Activated naive CD4-positive, alpha-beta T cell treated with Interleukin-2 at 50 U/mL for 16 hours (primary cell): ENCODE results near the gene LCN15.
"Not testable (repeated sequence)": the region's sequence is repeated elsewhere in the genome, so short reads cannot be mapped to it uniquely, and the experiment has no call there.

Experiments
- DNase-seq: peaks from one replicate; pipeline ENCODE4 v3.0.0-alpha.2; 2020

The LCN15 gene

DNA sequence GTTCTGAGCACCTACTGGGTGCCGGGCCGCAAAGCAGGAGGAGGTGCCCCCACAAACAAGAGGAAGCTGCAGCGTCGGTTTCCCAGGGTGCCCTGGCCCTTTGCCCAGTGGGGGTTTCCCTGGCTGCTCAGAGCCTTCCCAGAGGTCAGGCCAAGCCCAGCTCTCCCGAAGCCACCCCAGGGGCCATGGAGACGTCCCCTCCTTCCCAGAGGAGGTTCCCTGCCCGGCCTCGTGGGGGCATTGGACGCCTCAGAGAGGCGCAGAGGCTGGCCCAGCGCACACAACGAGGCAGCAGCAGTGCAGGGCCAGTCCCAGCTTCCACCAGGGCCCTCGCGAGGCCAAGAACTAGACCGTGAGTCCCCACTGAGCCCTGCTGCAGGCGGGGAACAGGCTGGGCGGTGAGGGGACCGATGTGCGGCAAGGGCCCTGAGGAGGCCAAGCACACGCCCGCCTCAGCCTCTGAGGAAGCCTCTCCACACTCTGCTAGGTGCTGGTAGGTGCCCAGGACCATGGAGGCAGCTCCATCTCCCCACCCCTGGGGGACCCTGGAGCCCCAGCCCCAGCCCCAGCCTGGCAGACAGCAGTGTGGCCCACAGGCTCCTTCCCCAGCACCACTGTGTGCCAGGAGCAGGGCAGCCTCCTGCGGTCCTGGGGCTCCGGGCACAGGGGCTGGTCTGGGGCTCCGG lies 45.0 kb downstream of the LCN15 start:
- DNase-seq: no peak

DNA sequence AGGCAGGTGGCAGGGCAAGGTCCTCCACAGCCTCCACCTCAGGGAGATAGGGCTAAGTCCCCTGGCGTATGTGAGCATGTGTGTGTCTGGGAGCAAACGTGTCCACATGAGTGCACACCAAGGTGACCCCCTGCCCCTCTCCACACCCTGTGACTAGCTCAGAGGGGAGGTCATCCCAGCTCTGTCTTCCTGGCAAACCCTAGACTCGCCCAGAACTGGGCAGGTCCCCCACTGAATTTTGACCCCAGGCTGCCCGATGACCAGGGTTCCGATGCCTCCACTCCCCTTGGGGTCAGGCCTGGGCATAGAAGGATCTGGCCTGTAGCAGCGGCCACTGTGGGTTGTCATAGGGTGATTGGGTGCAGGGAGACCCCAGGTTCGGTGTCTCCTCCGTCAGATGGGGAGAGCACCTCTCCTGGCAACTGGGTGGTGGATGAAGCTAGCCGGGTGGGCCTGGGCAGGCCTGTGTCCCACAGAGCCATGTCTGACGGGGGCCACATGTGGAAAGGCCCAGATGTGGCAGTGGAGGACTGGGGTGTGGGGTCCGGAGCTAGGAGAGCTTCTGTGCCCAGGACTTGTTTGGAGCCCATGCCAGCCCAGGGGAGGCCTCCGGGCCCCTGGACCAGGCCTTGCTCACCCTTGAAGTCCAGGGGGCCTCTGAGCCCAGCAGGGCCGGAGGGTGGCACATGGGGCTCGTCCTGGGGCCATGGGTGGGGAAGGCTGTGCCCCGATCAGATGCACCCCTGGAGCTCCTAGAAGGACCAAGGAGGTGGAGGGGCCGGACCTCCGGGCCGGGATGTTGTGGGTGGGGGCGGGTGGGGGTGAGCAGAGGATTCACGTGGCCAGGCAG lies 45.7 kb downstream of the LCN15 start:
- DNase-seq: no peak

DNA sequence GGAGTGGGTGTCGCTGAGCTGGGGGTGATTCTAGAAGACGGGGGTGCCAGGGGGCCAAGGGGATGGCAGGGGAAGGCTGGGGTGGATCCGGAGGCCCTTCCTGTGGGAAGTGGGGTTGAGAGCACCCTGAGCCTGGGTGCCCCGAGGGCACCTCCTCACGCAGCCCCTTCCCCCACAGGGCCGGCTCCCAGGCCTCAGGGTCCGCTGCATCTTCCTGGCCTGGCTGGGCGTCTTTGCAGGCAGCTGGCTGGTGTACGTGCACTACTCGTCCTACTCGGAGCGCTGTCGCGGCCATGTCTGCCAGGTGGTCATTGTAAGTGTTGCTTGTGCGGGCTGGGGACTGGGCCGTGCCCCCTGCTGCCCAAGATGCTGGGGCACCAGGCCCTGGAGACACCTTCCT lies 46.9 kb downstream of the LCN15 start:
- no peak for DNase-seq

DNA sequence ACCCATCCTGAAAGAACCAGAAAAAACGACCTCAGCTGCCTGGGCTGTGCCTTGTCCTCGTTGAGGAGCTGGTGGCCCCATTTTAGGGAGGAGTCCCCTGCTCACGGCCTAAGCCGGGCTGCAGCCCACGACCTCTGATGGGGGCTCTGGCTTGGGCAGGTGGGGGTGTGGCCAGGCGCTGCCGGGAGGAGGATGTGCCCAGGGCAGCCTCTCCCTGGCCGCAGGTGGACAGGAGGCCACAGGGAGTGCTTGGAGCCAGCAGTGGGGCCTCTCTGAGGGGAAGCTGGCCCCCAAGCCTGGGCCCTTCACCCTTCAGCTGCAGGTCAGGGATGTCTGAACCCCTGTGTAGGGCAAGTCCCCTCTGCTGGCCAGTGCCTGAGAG lies 49.4 kb downstream of the LCN15 start:
- DNase-seq: no peak

DNA sequence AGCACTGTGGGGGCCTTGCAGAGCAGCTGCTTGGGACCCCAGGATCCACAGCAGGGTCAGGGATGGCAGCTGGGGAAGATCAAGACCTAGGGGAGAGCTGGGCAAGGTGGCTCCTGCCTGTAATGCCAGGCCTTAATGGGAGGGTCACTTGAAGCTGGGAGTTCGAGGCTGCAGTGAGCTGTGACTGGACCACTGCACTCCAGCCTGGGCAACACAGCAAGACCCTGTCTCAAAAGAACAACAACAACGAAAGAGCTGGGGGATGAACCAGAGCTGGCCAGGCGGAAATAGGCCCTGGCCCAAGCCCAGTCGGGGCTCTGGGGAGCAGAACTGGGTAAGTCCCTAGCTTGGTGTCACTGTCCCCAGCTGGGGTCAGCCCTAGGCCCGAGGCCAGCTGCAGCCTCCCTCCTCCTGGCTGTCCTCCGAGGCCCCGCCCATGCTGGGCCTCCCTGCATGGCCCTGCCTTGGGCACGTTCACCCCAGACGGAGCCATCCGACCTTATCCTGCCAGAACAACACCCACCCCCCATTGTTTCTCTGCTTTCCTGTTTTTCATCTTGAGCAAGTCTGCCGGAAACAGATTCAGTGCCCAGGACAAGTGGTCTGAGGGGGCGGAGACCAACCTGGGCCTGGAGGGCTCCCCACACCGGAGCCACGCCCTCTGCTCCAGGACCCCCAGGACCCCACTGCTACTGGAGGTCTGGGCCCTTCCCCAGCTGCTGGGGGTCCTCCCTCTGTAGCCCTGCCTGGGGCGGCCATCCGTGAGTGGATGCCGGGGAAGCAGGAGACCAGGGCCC lies 50.0 kb downstream of the LCN15 start:
- DNase-seq: no peak

DNA sequence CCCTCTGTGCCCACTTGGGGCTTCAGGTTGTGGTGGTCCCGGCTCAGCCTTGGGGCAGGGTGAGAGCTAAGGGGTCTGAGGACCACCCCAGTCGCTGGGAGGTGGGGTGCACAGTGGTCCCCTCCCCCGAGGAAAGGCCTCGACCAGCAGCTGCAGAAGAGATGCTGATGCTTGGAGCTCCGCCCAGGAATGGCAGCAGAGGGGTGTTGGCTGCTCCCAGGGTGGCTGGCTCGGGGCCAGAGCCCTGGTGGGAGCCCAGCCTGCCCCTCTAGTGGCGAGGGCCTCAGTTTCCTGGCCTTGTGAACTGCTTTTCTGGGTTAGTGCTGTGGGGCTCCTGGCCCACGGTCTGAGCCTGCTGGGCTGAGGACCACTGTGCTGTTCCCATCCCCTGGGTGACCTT lies 50.8 kb downstream of the LCN15 start:
- no peak for DNase-seq

DNA sequence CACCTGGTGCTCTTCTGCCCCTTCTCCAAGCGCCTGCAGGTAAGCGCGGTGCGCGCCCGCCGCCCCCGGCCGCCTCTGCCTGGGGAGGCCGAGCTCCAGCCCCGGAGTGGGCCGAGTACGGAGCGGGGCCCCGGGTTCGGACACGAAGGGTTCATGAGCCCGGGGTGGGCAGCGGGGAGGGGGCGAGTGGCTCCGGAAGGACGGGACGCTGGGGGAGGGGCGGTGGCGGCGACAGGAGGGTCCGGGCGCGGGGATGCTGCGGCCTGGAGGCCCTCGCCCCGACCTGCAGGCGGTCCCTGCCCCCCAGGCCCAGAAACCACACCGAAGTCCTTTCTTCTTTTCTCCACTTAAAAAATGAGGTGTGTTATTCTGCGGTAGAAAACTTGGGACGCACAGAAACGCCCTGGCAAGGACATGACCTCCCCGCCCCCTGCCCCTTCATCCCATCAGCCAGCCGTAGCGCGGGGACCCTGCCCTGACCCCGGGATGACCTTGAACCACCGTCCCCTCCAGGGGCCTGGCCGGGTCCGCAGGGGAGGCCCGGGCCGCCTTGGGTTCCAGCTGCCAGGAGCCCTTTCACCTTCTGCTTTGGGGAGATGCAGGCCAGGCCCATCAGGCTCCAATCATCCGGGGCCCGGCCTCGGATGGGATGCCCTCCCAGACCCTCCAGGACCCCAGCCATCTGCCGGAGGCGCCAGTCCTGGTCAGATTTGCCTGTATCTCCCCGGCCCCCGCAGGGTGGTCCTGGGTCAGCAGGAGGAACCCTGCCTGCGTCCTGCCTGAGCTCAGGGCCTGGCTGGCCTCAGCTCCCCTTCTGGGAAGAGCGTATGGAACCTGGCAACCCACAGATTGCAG lies 51.4 kb downstream of the LCN15 start:
- DNase-seq: no peak

DNA sequence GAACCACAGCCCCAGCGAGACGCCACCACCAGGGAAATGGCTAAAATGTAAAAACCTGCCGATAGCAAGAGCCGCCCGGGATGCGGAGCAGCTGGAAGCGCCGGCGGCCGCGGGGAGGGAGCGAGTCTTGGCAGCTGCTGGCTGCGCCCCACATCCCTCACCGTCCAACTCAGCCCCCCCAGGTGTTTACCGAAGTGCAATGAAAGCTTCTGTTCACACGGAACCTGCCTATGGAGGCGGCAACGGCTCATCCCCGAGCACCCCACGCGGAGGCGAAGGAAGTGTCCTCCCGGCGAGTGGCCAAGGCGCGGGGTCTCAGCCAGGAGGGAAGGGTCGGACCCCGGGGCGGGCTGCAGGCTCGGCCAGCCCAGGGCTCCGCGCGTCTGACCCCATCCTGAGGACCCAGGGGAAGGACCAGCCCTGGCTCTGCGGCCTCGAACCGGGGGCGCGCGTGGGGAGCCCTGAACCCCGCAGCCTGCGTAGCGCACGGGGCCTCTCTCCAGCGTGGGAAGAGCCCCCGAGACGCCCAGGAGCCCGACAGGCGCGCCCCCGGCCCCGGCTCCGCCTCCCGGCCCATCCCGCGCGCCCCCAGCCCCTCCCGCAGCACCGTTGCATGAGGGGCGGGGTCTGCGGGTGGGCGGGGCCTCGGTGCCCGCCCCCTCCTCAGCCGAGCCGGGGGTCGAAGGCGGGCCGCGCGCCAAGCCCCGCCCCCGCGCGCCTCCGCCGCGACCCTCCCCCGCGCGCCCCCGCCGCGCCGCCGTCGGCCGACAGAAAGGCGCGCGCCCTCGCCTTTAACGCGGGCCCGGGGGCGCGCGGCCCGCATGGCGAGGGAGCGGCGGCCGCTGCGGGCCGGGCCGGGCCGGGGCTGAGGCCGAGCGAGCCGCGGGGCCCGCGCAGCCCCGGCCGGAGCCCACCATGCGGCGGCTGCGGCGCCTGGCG lies 52.3 kb downstream of the LCN15 start, which contains the start of gene DIPK1B:
Gene DIPK1B, plus strand, starts transcription at position 822 of the 939 bp plus-strand sequence. Its CDS starts 94 bp downstream, at position 916.
- DNase-seq: no peak

DNA sequence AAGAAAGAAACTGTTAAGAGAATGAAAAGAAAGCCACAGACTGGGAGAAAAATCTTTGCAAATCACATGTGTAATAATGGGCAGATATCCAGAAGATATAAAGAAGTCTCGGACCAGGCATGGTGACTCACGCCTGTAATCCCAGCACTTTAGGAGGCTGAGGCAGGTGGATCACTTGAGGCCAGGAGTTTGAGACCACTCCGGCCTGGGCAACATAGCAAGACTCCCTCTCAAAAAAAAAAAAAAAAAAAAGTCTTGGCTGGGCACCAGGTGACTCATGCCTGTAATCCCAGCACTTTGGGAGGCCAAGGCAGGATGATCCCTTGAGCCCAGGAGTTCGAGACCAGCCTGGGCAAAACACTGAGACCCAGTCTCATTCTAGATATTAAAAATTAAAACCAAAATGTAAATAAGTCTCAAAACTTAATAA lies 53.1 kb downstream of the LCN15 start:
- DNase-seq: not testable (repeated sequence)

DNA sequence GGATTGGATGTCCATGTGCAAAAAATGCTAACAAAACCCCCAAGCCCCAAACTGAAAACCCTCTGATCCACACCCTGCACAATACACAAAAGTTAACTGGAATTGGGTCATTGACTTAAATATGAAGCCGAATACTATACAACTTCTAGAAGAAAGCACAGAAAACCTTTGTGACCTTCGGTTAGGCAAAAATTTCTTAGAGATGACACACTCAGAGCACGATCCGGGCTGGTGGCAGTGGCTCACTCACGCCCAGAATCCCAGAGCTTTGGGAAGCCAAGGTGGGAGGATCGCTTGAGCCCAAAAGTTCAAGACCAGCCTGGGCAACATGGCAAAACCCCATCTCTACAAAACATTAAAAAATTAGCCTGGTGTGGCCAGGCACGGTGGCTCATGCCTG lies 53.8 kb downstream of the LCN15 start:
- no peak for DNase-seq
